ENCODE measurements around the gene SUMF2.
"Not testable (repeated sequence)": the region's sequence is repeated elsewhere in the genome, so short reads cannot be mapped to it uniquely, and the experiment has no call there.

GRCh38 chr7:56092388-56092787 lies 28.3 kb downstream of the SUMF2 start:
- not testable (repeated sequence) for TF ChIP-seq CTCF, POLR2A (IDR thresholded peaks at IDR 0.05)
